ENCODE measurements around the gene SLC35A1.

Gene SLC35A1

GRCh38 chr6:87540539-87540938, 67.8 kb downstream of the SLC35A1 start:
- TF ChIP-seq, protein P1, sequence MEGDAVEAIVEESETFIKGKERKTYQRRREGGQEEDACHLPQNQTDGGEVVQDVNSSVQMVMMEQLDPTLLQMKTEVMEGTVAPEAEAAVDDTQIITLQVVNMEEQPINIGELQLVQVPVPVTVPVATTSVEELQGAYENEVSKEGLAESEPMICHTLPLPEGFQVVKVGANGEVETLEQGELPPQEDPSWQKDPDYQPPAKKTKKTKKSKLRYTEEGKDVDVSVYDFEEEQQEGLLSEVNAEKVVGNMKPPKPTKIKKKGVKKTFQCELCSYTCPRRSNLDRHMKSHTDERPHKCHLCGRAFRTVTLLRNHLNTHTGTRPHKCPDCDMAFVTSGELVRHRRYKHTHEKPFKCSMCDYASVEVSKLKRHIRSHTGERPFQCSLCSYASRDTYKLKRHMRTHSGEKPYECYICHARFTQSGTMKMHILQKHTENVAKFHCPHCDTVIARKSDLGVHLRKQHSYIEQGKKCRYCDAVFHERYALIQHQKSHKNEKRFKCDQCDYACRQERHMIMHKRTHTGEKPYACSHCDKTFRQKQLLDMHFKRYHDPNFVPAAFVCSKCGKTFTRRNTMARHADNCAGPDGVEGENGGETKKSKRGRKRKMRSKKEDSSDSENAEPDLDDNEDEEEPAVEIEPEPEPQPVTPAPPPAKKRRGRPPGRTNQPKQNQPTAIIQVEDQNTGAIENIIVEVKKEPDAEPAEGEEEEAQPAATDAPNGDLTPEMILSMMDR (IDR thresholded peaks at IDR 0.05; ENCODE audit: low read depth, low read length, missing control alignments): no peak
- DNase-seq (ENCODE audit: extremely low read depth, low read depth): no peak
- H3K4me3 ChIP-seq (replicated peaks; ENCODE audit: low read depth, low read length): no peak overlapping the region

DNA sequence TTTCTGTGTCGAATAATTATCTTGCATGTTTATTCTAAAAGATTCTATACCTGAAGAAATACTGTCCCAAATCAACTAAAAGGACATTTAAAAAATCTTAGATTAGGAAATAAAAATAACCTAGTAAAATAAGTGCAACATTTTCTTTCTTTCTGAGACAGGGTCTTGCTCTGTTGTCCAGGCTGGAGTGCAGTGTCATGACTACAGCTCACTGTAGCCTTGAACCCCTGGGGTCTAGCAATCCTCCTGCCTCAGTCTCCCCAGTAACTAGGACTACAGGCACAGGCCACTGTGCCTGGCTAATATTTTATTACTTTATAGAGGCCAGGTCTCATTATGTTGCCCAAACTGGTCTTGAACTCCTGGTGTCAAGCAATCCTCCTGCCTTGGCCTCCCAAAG, 68.3 kb downstream of the SLC35A1 start:
- no peak for DNase-seq (ENCODE audit: extremely low read depth, low read depth)
- no peak overlapping the region for H3K4me3 ChIP-seq (replicated peaks; ENCODE audit: low read depth, low read length)
- TF ChIP-seq, protein P1 (IDR thresholded peaks at IDR 0.05; ENCODE audit: low read depth, low read length, missing control alignments): no peak

- TF ChIP-seq, protein P1 (IDR thresholded peaks at IDR 0.05; ENCODE audit: low read depth, low read length, missing control alignments): no peak
- no peak overlapping the region for H3K4me3 ChIP-seq (replicated peaks; ENCODE audit: low read depth, low read length)
- no peak for DNase-seq (ENCODE audit: extremely low read depth, low read depth)
Measured at GRCh38 chr6:87541744-87542143, 69.0 kb downstream of the SLC35A1 start.

GRCh38 chr6:87543696-87544473, 71.1 kb downstream of the SLC35A1 start:
- TF ChIP-seq, protein P1 (IDR thresholded peaks at IDR 0.05; ENCODE audit: low read depth, low read length, missing control alignments): no peak
- H3K4me3 ChIP-seq (replicated peaks; ENCODE audit: low read depth, low read length): no peak overlapping the region
- DNase-seq (ENCODE audit: extremely low read depth, low read depth): no peak

- no peak for DNase-seq (ENCODE audit: extremely low read depth, low read depth)
- TF ChIP-seq, protein P1 (IDR thresholded peaks at IDR 0.05; ENCODE audit: low read depth, low read length, missing control alignments): no peak
- H3K4me3 ChIP-seq (replicated peaks; ENCODE audit: low read depth, low read length): no peak overlapping the region
Measured at GRCh38 chr6:87544474-87544735, 71.6 kb downstream of the SLC35A1 start.

GRCh38 chr6:87551799-87552198, 79.0 kb downstream of the SLC35A1 start:
- DNase-seq (ENCODE audit: extremely low read depth, low read depth): no peak
- TF ChIP-seq, protein P1 (IDR thresholded peaks at IDR 0.05; ENCODE audit: low read depth, low read length, missing control alignments): no peak
- H3K4me3 ChIP-seq (replicated peaks; ENCODE audit: low read depth, low read length): no peak overlapping the region

Data from HFF-Myc (cell line).